DND-41 (cell line): ENCODE results near the gene B3GNT8.

Source experiments
- ATAC-seq: fragments of 200-7000 bp; cut with Tn5 transposase; 3 replicates; pipeline ENCODE4 v1.9.1; 2021; ENCODE audit warnings: low read depth; ENCODE audit not compliant: insufficient read depth
- DNase-seq: peaks from one replicate; pipeline ENCODE4 v3.0.0-alpha.2; 2020
- H2AFZ ChIP-seq: 2 replicates; pipeline ENCODE4 v1.6.0; 2012; ENCODE audit warnings: low read depth, low read length
- H3K27ac ChIP-seq: 2 replicates; pipeline ENCODE4 v1.5.1; 2012; ENCODE audit warnings: low read length, inconsistent platforms
- H3K27me3 ChIP-seq: fragments of 200-600 bp; sonication (generic); 2 replicates; pipeline ENCODE4 v1.6.0; 2012; ENCODE audit warnings: low read length, mild to moderate bottlenecking, inconsistent platforms; ENCODE audit not compliant: insufficient read depth, poor library complexity
- H3K36me3 ChIP-seq: 2 replicates; pipeline ENCODE4 v1.5.1; 2012; ENCODE audit warnings: low read length, inconsistent platforms; ENCODE audit not compliant: insufficient read depth
- H3K4me1 ChIP-seq: 2 replicates; pipeline ENCODE4 v1.5.1; 2012; ENCODE audit warnings: mild to moderate bottlenecking, low read length; ENCODE audit not compliant: insufficient read depth
- H3K4me2 ChIP-seq: 2 replicates; pipeline ENCODE4 v1.6.0; 2012; ENCODE audit warnings: mild to moderate bottlenecking, moderate library complexity, low read length, inconsistent platforms; ENCODE audit not compliant: insufficient read depth
- H3K4me3 ChIP-seq, 2 experiments: fragments of 200-600 bp in 1 of 2; shearing (Covaris generic) in 1 of 2; 2 replicates each; pipeline ENCODE4 v1.5.1; 2012 to 2016; ENCODE audit warnings: inconsistent platforms in 2 of 2, low read length in 2 of 2, mild to moderate bottlenecking in 2 of 2, low read depth in 1 of 2, moderate library complexity in 1 of 2
- H3K79me2 ChIP-seq: 2 replicates; pipeline ENCODE4 v1.6.0; 2012; ENCODE audit warnings: low read length, inconsistent platforms; ENCODE audit not compliant: insufficient read depth
- H3K9ac ChIP-seq: 2 replicates; pipeline ENCODE4 v1.6.0; 2012; ENCODE audit warnings: low read depth, mild to moderate bottlenecking, inconsistent platforms, low read length, moderate library complexity
- H3K9me3 ChIP-seq: 2 replicates; pipeline ENCODE4 v1.5.1; 2012; ENCODE audit warnings: low read length, moderate library complexity, mild to moderate bottlenecking, inconsistent platforms; ENCODE audit not compliant: insufficient read depth, severe bottlenecking
- H4K20me1 ChIP-seq: 2 replicates; pipeline ENCODE4 v1.6.0; 2012; ENCODE audit warnings: low read length; ENCODE audit not compliant: insufficient read depth
- CTCF ChIP-seq: IDR thresholded peaks from 2 replicates; pipeline ENCODE4 v1.5.1; 2012; ENCODE audit warnings: borderline replicate concordance, low read length, moderate library complexity, mild to moderate bottlenecking; ENCODE audit not compliant: poor library complexity, severe bottlenecking; ENCODE audit errors: extremely low read depth
- EZH2 ChIP-seq: IDR thresholded peaks from 3 replicates; pipeline ENCODE4 v1.6.1; 2012; ENCODE audit warnings: borderline replicate concordance, low read depth, mild to moderate bottlenecking, moderate library complexity, low read length, inconsistent platforms; ENCODE audit not compliant: severe bottlenecking

The B3GNT8 gene

GRCh38 chr19:41455936-41456335 is 28.8 kb upstream of the B3GNT8 start:
- Histone ChIP-seq H3K9ac (no peak overlapping the region), H3K36me3 (no peaks in the 10 kb centered on the region), H3K4me1 (no peaks in the 10 kb centered on the region), H3K4me3 (no peak overlapping the region), H3K4me2 (no peak overlapping the region), H3K9me3 (no peaks in the 10 kb centered on the region), H2AFZ (no peak overlapping the region), H3K79me2 (no peaks in the 10 kb centered on the region), H4K20me1 (no peaks in the 10 kb centered on the region), H3K27me3 (peaks cover 4% of the 10 kb centered on the region), H3K27ac (no peak overlapping the region)
- ATAC-seq (no peak), DNase-seq (no peak)
- TF ChIP-seq CTCF (no peak), EZH2 (no peak)

- no peak for TF ChIP-seq CTCF
- no peak for TF ChIP-seq EZH2
- ATAC-seq (no peak), DNase-seq (no peak)
- Histone ChIP-seq H4K20me1 (no peaks in the 10 kb centered on the region), H3K9me3 (no peaks in the 10 kb centered on the region), H3K4me2 (no peak overlapping the region), H3K9ac (no peak overlapping the region), H2AFZ (no peak overlapping the region), H3K27ac (no peak overlapping the region), H3K27me3 (no peaks in the 10 kb centered on the region), H3K36me3 (no peaks in the 10 kb centered on the region), H3K4me1 (no peaks in the 10 kb centered on the region), H3K4me3 (no peak overlapping the region), H3K79me2 (no peaks in the 10 kb centered on the region)
Observed at GRCh38 chr19:41452584-41453275, 25.6 kb upstream of the B3GNT8 start.

GRCh38 chr19:41449865-41450178 is 22.6 kb upstream of the B3GNT8 start:
- ATAC-seq (no peak), DNase-seq (no peak)
- Histone ChIP-seq H3K9me3 (no peaks in the 10 kb centered on the region), H2AFZ (no peak overlapping the region), H3K4me1 (no peaks in the 10 kb centered on the region), H3K4me2 (no peak overlapping the region), H3K79me2 (no peaks in the 10 kb centered on the region), H3K9ac (no peak overlapping the region), H4K20me1 (no peaks in the 10 kb centered on the region), H3K4me3 (no peak overlapping the region), H3K27me3 (no peaks in the 10 kb centered on the region), H3K27ac (no peak overlapping the region), H3K36me3 (no peaks in the 10 kb centered on the region)
- TF ChIP-seq CTCF (no peak), EZH2 (no peak)
